Measurements from ENCODE around the gene CSF3R.

CSF3R gene

DNA sequence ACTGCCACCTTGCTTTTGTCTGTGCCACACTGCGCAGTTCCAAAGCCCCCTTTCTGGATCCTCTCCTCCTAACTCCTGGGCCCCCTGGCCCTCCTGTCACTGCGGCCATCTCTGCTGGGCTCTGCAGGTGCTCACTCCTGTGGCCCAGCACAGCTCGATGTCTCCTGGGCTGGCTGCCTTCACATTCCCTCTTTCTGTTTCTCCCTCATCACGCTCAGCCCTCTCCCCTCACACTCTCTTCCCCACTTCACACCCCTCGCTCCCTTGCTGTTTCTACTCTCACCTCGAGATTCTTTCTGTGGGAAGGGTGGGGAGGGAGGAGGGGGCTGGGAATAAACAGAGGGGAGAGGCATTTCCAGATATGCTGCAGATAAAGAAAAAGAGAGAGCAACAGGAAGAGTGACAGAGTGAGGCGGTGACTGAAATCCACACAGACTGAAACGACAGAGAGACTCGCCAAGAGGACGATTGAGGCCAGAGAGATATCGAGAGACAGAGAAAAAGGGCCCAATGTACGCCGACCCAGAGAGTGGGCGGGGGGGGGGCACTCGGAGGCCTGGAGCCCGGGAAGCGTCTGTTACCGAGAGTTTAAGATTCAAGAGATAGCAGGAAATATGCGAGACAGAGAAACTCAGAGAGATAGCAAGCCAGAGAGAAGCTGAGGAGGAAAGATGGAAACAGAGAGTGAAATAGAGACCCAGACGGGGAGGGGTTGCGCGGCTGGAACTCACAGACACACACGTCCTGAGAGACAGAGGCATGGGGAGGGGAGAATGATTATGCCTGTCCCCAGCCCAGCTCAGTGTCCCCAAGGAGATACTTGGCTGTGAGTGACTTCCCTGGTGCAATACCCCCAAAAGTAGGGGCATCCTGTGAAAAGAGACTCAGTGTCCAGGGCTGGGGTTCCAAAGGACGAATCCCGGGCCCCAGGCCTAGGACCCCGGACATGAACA lies 666 bp downstream of the CSF3R start:
- Histone ChIP-seq H3K9me2 (replicated peaks; ENCODE audit: control insufficient read depth, low read length) (no peaks in the 10 kb centered on the region), H3K4me1 (ENCODE audit: control insufficient read depth, low read length) (peaks cover 25% of the 10 kb centered on the region), H3K79me2 (ENCODE audit: control insufficient read depth, low read length) (no peaks in the 10 kb centered on the region), H4K20me1 (ENCODE audit: control insufficient read depth, insufficient read depth, low read depth, low read length) (no peaks in the 10 kb centered on the region), H3K27ac (ENCODE audit: low read depth, low read length) (no peak overlapping the region), H3K36me3 (ENCODE audit: control insufficient read depth, low read length) (no peaks in the 10 kb centered on the region), H3K9me3 (ENCODE audit: control insufficient read depth, insufficient read depth, low read length) (no peaks in the 10 kb centered on the region), H3K27me3 (ENCODE audit: control insufficient read depth, low read length) (peaks cover 4% of the 10 kb centered on the region), H3K4me2 (ENCODE audit: low read length) (no peak overlapping the region; the same call in 1 of the 2 replicates), H3F3A (ENCODE audit: control insufficient read depth, insufficient read depth) (peaks cover 18% of the 10 kb centered on the region), H3K4me3 (ENCODE audit: low read length) (no peak overlapping the region)
- TF ChIP-seq EZH2phosphoT487 (IDR thresholded peaks at IDR 0.05; ENCODE audit: borderline replicate concordance, low read length) = no peak
- TF ChIP-seq, protein P1, sequence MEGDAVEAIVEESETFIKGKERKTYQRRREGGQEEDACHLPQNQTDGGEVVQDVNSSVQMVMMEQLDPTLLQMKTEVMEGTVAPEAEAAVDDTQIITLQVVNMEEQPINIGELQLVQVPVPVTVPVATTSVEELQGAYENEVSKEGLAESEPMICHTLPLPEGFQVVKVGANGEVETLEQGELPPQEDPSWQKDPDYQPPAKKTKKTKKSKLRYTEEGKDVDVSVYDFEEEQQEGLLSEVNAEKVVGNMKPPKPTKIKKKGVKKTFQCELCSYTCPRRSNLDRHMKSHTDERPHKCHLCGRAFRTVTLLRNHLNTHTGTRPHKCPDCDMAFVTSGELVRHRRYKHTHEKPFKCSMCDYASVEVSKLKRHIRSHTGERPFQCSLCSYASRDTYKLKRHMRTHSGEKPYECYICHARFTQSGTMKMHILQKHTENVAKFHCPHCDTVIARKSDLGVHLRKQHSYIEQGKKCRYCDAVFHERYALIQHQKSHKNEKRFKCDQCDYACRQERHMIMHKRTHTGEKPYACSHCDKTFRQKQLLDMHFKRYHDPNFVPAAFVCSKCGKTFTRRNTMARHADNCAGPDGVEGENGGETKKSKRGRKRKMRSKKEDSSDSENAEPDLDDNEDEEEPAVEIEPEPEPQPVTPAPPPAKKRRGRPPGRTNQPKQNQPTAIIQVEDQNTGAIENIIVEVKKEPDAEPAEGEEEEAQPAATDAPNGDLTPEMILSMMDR (IDR thresholded peaks at IDR 0.05; ENCODE audit: low read depth, low read length, poor library complexity, severe bottlenecking) = no peak

DNA sequence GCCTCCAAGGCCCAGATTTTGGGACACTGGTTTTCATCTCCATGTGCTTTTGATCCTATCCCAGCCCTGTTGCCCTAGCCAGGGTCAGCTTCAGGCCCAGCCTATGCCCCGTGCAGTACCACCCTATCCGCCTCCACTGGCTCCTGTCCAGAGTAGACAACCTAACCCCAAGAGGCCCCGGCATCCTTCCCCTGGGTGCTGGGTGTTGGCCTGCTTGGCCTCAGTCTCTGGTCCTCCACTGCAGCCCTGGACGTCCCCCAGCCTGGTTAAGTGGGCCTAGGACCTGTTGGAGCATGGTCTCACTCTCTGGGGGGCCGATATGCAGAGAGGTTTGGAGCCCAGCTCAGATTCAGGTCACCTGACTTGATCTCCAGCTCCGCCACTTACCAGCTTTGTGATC lies 1.6 kb downstream of the CSF3R start:
- no peaks in the 10 kb centered on the region for H3K9me3 ChIP-seq (ENCODE audit: control insufficient read depth, insufficient read depth, low read length)
- no peaks in the 10 kb centered on the region for H3K79me2 ChIP-seq (ENCODE audit: control insufficient read depth, low read length)
- H3K4me2 ChIP-seq (ENCODE audit: low read length) = no peak overlapping the region
- no peaks in the 10 kb centered on the region for H3K9me2 ChIP-seq (replicated peaks; ENCODE audit: control insufficient read depth, low read length)
- TF ChIP-seq EZH2phosphoT487 (IDR thresholded peaks at IDR 0.05; ENCODE audit: borderline replicate concordance, low read length) = no peak
- TF ChIP-seq, protein P1 (IDR thresholded peaks at IDR 0.05; ENCODE audit: low read depth, low read length, poor library complexity, severe bottlenecking) = no peak
- peaks cover 4% of the 10 kb centered on the region for H3K27me3 ChIP-seq (ENCODE audit: control insufficient read depth, low read length)
- no peaks in the 10 kb centered on the region for H3K36me3 ChIP-seq (ENCODE audit: control insufficient read depth, low read length)
- no peak overlapping the region for H3K4me3 ChIP-seq (ENCODE audit: low read length)
- H3F3A ChIP-seq (ENCODE audit: control insufficient read depth, insufficient read depth) = peaks cover 11% of the 10 kb centered on the region
- no peaks in the 10 kb centered on the region for H4K20me1 ChIP-seq (ENCODE audit: control insufficient read depth, insufficient read depth, low read depth, low read length)
- no peak overlapping the region for H3K27ac ChIP-seq (ENCODE audit: low read depth, low read length)
- H3K4me1 ChIP-seq (ENCODE audit: control insufficient read depth, low read length) = peaks cover 15% of the 10 kb centered on the region

DNA sequence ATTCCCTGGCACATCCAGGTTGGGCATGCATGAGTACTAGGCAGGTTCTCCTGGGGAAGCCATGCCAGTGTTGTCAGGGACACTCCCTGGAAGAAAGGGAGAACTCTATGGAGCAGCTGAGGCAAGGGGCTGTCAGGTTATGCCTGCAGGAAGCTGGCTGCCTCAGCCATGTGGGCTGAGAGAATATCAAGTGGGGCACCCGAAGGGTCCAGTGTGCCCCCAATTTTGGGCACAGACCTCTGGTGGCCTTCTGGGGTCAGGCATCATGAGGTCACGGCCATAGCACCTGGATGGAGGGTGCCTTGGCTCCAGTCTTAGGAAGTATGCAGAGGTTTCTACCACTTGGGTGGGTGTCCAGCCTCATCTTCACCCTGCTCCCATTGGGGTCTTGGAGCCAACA lies 2.6 kb downstream of the CSF3R start:
- Histone ChIP-seq H4K20me1 (ENCODE audit: control insufficient read depth, insufficient read depth, low read depth, low read length) (no peaks in the 10 kb centered on the region), H3K36me3 (ENCODE audit: control insufficient read depth, low read length) (no peaks in the 10 kb centered on the region), H3K4me2 (ENCODE audit: low read length) (no peak overlapping the region), H3K79me2 (ENCODE audit: control insufficient read depth, low read length) (no peaks in the 10 kb centered on the region), H3F3A (ENCODE audit: control insufficient read depth, insufficient read depth) (peaks cover 7% of the 10 kb centered on the region; the same call in 1 of the 2 replicates), H3K9me3 (ENCODE audit: control insufficient read depth, insufficient read depth, low read length) (no peaks in the 10 kb centered on the region), H3K27ac (ENCODE audit: low read depth, low read length) (no peak overlapping the region), H3K27me3 (ENCODE audit: control insufficient read depth, low read length) (peaks cover 4% of the 10 kb centered on the region), H3K4me1 (ENCODE audit: control insufficient read depth, low read length) (peaks cover 9% of the 10 kb centered on the region), H3K9me2 (replicated peaks; ENCODE audit: control insufficient read depth, low read length) (no peaks in the 10 kb centered on the region), H3K4me3 (ENCODE audit: low read length) (no peak overlapping the region)
- no peak for TF ChIP-seq EZH2phosphoT487 (IDR thresholded peaks at IDR 0.05; ENCODE audit: borderline replicate concordance, low read length)
- TF ChIP-seq, protein P1 (IDR thresholded peaks at IDR 0.05; ENCODE audit: low read depth, low read length, poor library complexity, severe bottlenecking) = no peak
